ENCODE measurements around the gene TCFL5. TPM values are rescaled to one million over a fixed set of nuclear protein-coding genes. Genes with fewer than 3 reads are reported as not detected.

TCFL5 gene
- total RNA-seq, 1 donor from 2014 or later = 11.0 TPM

DNA sequence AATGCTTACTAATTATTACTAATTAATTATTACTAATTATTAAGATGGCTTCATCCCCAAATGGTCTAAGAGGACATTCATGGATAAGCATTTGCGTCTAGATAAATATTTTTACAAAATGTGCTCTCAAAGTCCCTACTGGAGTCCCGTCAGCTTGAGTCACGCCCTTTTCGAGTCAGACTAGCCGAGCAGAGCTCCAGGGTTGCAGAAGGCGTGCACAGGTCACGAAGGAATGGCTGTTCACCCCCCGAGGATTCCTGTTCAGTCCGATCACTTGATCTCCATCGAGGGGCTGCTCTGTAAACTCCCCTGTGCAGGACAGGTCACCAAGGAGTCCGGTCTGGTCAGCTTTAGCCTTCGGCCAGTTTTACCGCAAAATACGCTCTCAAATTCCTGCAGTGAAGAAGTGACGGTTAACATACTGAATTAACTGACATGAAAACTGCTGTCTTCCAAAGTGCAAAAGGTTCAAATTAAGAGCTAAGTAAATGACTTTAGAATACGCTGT, 19.9 kb downstream of the TCFL5 start:
- Mint-ChIP-seq H3K27ac (ENCODE audit: unreplicated experiment) (no peak overlapping the region), H3K4me1 (ENCODE audit: low read depth, unreplicated experiment) (peaks cover 7% of the 10 kb centered on the region), H3K9me3 (ENCODE audit: unreplicated experiment) (no peaks in the 10 kb centered on the region), H3K4me3 (ENCODE audit: unreplicated experiment) (no peak overlapping the region), H3K27me3 (ENCODE audit: low read depth, unreplicated experiment) (no peaks in the 10 kb centered on the region), H3K36me3 (ENCODE audit: low read depth, unreplicated experiment) (peaks cover 7% of the 10 kb centered on the region)
- Histone ChIP-seq H3K9ac (ENCODE audit: low read length) (no peak overlapping the region), H3K4me2 (ENCODE audit: low read length) (no peak overlapping the region), H3K4me1 (ENCODE audit: insufficient read depth, low read length) (no peaks in the 10 kb centered on the region), H4K20me1 (ENCODE audit: insufficient read depth, low read length) (no peaks in the 10 kb centered on the region), H3K27ac (ENCODE audit: low read depth, low read length) (no peak overlapping the region), H2AFZ (ENCODE audit: low read depth, low read length) (no peak overlapping the region), H3K27me3 (ENCODE audit: insufficient read depth, low read length) (no peaks in the 10 kb centered on the region), H3K36me3 (ENCODE audit: insufficient read depth, low read length) (no peaks in the 10 kb centered on the region), H3K9me3 (ENCODE audit: insufficient read depth, low read depth, low read length) (no peaks in the 10 kb centered on the region), H3K4me3 (ENCODE audit: insufficient read depth, low read depth, low read length) (no peak overlapping the region), H3K79me2 (ENCODE audit: insufficient read depth, low read length) (no peaks in the 10 kb centered on the region)
- TF ChIP-seq, protein P1, sequence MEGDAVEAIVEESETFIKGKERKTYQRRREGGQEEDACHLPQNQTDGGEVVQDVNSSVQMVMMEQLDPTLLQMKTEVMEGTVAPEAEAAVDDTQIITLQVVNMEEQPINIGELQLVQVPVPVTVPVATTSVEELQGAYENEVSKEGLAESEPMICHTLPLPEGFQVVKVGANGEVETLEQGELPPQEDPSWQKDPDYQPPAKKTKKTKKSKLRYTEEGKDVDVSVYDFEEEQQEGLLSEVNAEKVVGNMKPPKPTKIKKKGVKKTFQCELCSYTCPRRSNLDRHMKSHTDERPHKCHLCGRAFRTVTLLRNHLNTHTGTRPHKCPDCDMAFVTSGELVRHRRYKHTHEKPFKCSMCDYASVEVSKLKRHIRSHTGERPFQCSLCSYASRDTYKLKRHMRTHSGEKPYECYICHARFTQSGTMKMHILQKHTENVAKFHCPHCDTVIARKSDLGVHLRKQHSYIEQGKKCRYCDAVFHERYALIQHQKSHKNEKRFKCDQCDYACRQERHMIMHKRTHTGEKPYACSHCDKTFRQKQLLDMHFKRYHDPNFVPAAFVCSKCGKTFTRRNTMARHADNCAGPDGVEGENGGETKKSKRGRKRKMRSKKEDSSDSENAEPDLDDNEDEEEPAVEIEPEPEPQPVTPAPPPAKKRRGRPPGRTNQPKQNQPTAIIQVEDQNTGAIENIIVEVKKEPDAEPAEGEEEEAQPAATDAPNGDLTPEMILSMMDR (IDR thresholded peaks at IDR 0.05; ENCODE audit: insufficient read depth, low read depth, low read length) = no peak
- no peak for TF ChIP-seq EZH2 (IDR thresholded peaks at IDR 0.05; ENCODE audit: insufficient read depth, low read length)
- no peak for DNase-seq (ENCODE audit: low read depth)
- no peak for FAIRE-seq

DNA sequence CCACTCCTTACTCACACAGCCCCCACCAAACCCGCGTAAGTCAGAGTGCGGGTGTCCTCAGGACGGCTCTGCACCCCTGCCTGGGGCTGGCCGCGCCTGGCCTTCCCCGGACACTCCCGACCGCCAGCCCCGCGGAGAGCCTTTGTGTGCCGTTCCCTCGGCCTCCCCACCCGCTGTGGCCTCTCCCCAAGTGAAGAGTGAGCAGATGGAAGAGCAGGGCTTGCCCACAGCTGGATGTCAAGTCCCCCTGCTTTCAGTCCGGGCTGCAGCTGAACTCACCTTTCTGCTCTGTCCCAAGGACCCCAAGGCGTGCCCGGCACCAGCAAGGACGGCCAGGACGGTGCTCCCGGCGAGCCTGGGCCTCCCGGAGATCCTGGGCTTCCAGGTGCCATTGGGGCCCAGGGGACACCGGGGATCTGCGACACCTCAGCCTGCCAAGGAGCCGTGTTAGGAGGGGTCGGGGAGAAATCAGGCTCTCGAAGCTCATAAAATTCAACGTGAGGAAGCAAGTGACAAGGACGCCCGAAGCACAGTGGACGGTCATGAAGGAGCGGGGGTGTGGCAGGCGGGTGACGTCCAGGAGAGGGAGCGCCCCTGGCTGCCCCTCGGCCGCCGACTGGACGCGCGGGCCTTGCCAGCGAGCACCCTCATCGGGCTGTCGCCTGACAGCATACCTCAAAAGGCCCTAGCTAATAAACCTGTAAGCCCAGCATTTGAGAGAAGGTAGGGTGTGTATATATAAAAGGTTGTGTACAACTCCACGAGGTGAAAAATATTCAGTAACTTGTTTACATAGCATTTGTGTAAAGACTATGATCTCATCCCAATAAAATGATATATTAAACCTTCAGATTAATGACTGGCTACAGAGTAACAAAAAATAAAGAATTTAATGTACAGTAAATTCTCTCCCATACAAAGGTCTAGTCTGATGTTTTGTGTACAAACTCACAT, 21.1 kb downstream of the TCFL5 start:
- no peaks in the 10 kb centered on the region for H3K79me2 ChIP-seq (ENCODE audit: insufficient read depth, low read length)
- Mint-ChIP-seq H3K9me3 (ENCODE audit: unreplicated experiment) (no peaks in the 10 kb centered on the region), H3K4me1 (ENCODE audit: low read depth, unreplicated experiment) (peaks cover 1% of the 10 kb centered on the region), H3K36me3 (ENCODE audit: low read depth, unreplicated experiment) (peaks cover 8% of the 10 kb centered on the region), H3K4me3 (ENCODE audit: unreplicated experiment) (no peak overlapping the region), H3K27me3 (ENCODE audit: low read depth, unreplicated experiment) (no peaks in the 10 kb centered on the region), H3K27ac (ENCODE audit: unreplicated experiment) (no peak overlapping the region)
- H3K27ac ChIP-seq (ENCODE audit: low read depth, low read length) = no peak overlapping the region
- H3K9me3 ChIP-seq (ENCODE audit: insufficient read depth, low read depth, low read length) = no peaks in the 10 kb centered on the region
- no peak overlapping the region for H3K9ac ChIP-seq (ENCODE audit: low read length)
- peaks cover 3% of the 10 kb centered on the region for H3K4me1 ChIP-seq (ENCODE audit: insufficient read depth, low read length)
- no peaks in the 10 kb centered on the region for H3K27me3 ChIP-seq (ENCODE audit: insufficient read depth, low read length)
- no peak overlapping the region for H3K4me2 ChIP-seq (ENCODE audit: low read length)
- no peak overlapping the region for H3K4me3 ChIP-seq (ENCODE audit: insufficient read depth, low read depth, low read length)
- no peak overlapping the region for H2AFZ ChIP-seq (ENCODE audit: low read depth, low read length)
- TF ChIP-seq, protein P1 (IDR thresholded peaks at IDR 0.05; ENCODE audit: insufficient read depth, low read depth, low read length) = no peak
- H3K36me3 ChIP-seq (ENCODE audit: insufficient read depth, low read length) = no peaks in the 10 kb centered on the region
- DNase-seq (ENCODE audit: low read depth) (no peak), FAIRE-seq (no peak)
- H4K20me1 ChIP-seq (ENCODE audit: insufficient read depth, low read length) = no peaks in the 10 kb centered on the region

DNA sequence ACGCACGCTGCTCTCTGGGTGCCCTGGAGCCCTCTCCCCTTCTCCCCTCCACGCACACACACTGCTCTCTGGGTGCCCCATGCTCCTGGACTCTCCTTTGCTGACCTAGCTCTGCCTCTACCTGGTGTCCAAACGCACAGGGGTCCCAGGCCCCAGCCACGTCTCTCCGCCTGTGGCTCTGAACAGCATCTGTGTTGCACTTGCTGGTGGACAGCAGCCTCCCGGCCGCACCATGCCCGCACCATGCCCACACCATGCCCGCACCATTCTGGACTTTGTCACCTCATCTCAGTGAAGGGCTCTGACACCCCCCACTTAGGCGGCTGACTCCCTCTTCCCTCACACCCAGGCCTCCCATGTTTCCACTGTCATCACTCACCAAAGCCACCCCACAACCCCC, 21.8 kb downstream of the TCFL5 start:
- H3K27ac Mint-ChIP-seq (ENCODE audit: unreplicated experiment) = no peak overlapping the region
- H3K36me3 Mint-ChIP-seq (ENCODE audit: low read depth, unreplicated experiment) = peaks cover 7% of the 10 kb centered on the region
- no peaks in the 10 kb centered on the region for H3K9me3 Mint-ChIP-seq (ENCODE audit: unreplicated experiment)
- Histone ChIP-seq H3K79me2 (ENCODE audit: insufficient read depth, low read length) (no peaks in the 10 kb centered on the region), H3K36me3 (ENCODE audit: insufficient read depth, low read length) (no peaks in the 10 kb centered on the region), H3K27me3 (ENCODE audit: insufficient read depth, low read length) (no peaks in the 10 kb centered on the region), H3K27ac (ENCODE audit: low read depth, low read length) (no peak overlapping the region), H3K9ac (ENCODE audit: low read length) (no peak overlapping the region), H3K9me3 (ENCODE audit: insufficient read depth, low read depth, low read length) (no peaks in the 10 kb centered on the region), H3K4me1 (ENCODE audit: insufficient read depth, low read length) (peaks cover 3% of the 10 kb centered on the region), H3K4me2 (ENCODE audit: low read length) (no peak overlapping the region), H2AFZ (ENCODE audit: low read depth, low read length) (no peak overlapping the region), H3K4me3 (ENCODE audit: insufficient read depth, low read depth, low read length) (no peak overlapping the region), H4K20me1 (ENCODE audit: insufficient read depth, low read length) (no peaks in the 10 kb centered on the region)
- H3K4me1 Mint-ChIP-seq (ENCODE audit: low read depth, unreplicated experiment) = no peaks in the 10 kb centered on the region
- H3K27me3 Mint-ChIP-seq (ENCODE audit: low read depth, unreplicated experiment) = no peaks in the 10 kb centered on the region
- FAIRE-seq = no peak
- DNase-seq (ENCODE audit: low read depth) = no peak
- no peak for TF ChIP-seq EZH2 (IDR thresholded peaks at IDR 0.05; ENCODE audit: insufficient read depth, low read length)
- TF ChIP-seq, protein P1 (IDR thresholded peaks at IDR 0.05; ENCODE audit: insufficient read depth, low read depth, low read length) = no peak
- H3K4me3 Mint-ChIP-seq (ENCODE audit: unreplicated experiment) = no peak overlapping the region
